Endothelial cell of umbilical vein (primary cell): ENCODE results near the gene USH2A. TPM values are rescaled to one million over a fixed set of nuclear protein-coding genes. Genes with fewer than 3 reads are reported as not detected.

Experiments used
- BruUV-seq: library from RNA; stranded (reverse); fragments of 400-500 nt; replicated peaks from 2 replicates; lab custom pipeline; 2021; lab: Mats Ljungman, UMichigan
- CTCF ChIA-PET: fragments of 300-600, 350-600 bp; sonication (Branson Sonifier 250); formaldehyde crosslinking; loops from one replicate; lab custom pipeline; 2021; ENCODE audit warnings: antibody characterized with exemption, inconsistent platforms; lab: Charles Lee
- POLR2A ChIA-PET: fragments of 300-600, 350-600 bp; sonication (Branson Sonifier 250); formaldehyde crosslinking; loops from one replicate; lab custom pipeline; 2021; ENCODE audit warnings: antibody characterized with exemption, inconsistent platforms; lab: Charles Lee
- DNase-seq: peaks from one replicate; pipeline ENCODE4 v3.0.0-alpha.2; 2011; ENCODE audit warnings: low read depth, low spot score
- FAIRE-seq: peaks from 2 replicates; lab custom pipeline; 2011; peaks lifted over from hg19 to GRCh38; lab: Jason Lieb, UNC
- H2AFZ ChIP-seq: 2 replicates; pipeline ENCODE4 v1.6.0; 2012; ENCODE audit warnings: low read depth, low read length, control low read depth, inconsistent platforms
- H3K27ac ChIP-seq: 2 replicates; pipeline ENCODE4 v1.5.1; 2011; ENCODE audit warnings: low read depth, mild to moderate bottlenecking, control low read depth, low read length, moderate library complexity; ENCODE audit not compliant: insufficient read depth
- H3K27me3 ChIP-seq, 2 experiments: 2 replicates each; pipeline versions ENCODE4 v1.6.0 to v1.6.1; 2011; ENCODE audit warnings: low read length in 2 of 2, mixed read lengths in 1 of 2; ENCODE audit not compliant: control insufficient read depth in 2 of 2, insufficient read depth in 2 of 2
- H3K36me3 ChIP-seq, 2 experiments: 2 replicates in 1 of 2; 3 replicates in 1 of 2; pipeline ENCODE4 v1.5.1; 2011; ENCODE audit warnings: low read length in 2 of 2, mild to moderate bottlenecking in 1 of 2, moderate library complexity in 1 of 2; ENCODE audit not compliant: control insufficient read depth in 2 of 2, insufficient read depth in 2 of 2; ENCODE audit errors: extremely low read depth in 1 of 2
- H3K4me1 ChIP-seq: 3 replicates; pipeline ENCODE4 v1.5.1; 2011; ENCODE audit warnings: mild to moderate bottlenecking, low read length; ENCODE audit not compliant: control insufficient read depth, insufficient read depth; ENCODE audit errors: extremely low read depth
- H3K4me2 ChIP-seq: 2 replicates; pipeline ENCODE4 v1.6.1; 2011; ENCODE audit warnings: low read length, control low read depth, mixed read lengths; ENCODE audit not compliant: insufficient read depth
- H3K4me3 ChIP-seq, 3 experiments: fragments of 200-600 bp in 1 of 3; sonication (generic), shearing (Covaris generic) in 1 of 3; replicated peaks in 1 of 3; 2 replicates each; pipeline ENCODE4 v1.5.1; 2011 to 2016; ENCODE audit warnings: control low read depth in 3 of 3, low read length in 3 of 3, mild to moderate bottlenecking in 2 of 3, inconsistent platforms in 1 of 3, low read depth in 1 of 3, moderate library complexity in 1 of 3; ENCODE audit not compliant: insufficient read depth in 1 of 3
- H3K79me2 ChIP-seq: 2 replicates; pipeline ENCODE4 v1.6.0; 2012; ENCODE audit warnings: low read length, inconsistent platforms; ENCODE audit not compliant: control insufficient read depth, insufficient read depth
- H3K9ac ChIP-seq: replicated peaks from 2 replicates; pipeline ENCODE3; 2011; ENCODE audit warnings: low read length, control low read depth; ENCODE audit not compliant: insufficient read depth; ENCODE audit errors: extremely low read depth
- H3K9me1 ChIP-seq: replicated peaks from 3 replicates; pipeline ENCODE4 v1.6.0; 2011; ENCODE audit warnings: mild to moderate bottlenecking, low read length; ENCODE audit not compliant: control insufficient read depth, insufficient read depth; ENCODE audit errors: extremely low read depth
- H3K9me3 ChIP-seq: replicated peaks from 2 replicates; pipeline ENCODE4 v1.5.1; 2012; ENCODE audit warnings: low read length, inconsistent platforms; ENCODE audit not compliant: control insufficient read depth, insufficient read depth
- H4K20me1 ChIP-seq: replicated peaks from 2 replicates; pipeline ENCODE3; 2011; ENCODE audit warnings: mild to moderate bottlenecking, low read length; ENCODE audit not compliant: control insufficient read depth, insufficient read depth; ENCODE audit errors: extremely low read depth
- EZH2 ChIP-seq: IDR thresholded peaks from 2 replicates; pipeline ENCODE4 v1.6.1; 2012; ENCODE audit warnings: borderline replicate concordance, low read depth, mild to moderate bottlenecking, moderate library complexity, low read length, inconsistent platforms; ENCODE audit not compliant: severe bottlenecking
- GATA2 ChIP-seq: IDR thresholded peaks from 2 replicates; pipeline ENCODE4 v1.7.0; 2011; ENCODE audit warnings: low read depth, mild to moderate bottlenecking, moderate library complexity, mixed read lengths, low read length; ENCODE audit not compliant: insufficient read length, insufficient read depth
- MYC ChIP-seq: IDR thresholded peaks from one replicate; pipeline ENCODE4 v1.6.1; 2011; ENCODE audit warnings: mild to moderate bottlenecking, low read depth, low read length
- POLR2A ChIP-seq: IDR thresholded peaks from 2 replicates; pipeline ENCODE4 v1.6.1; 2012; ENCODE audit warnings: low read depth, mild to moderate bottlenecking, control low read depth, low read length
- POLR2AphosphoS5 ChIP-seq: IDR thresholded peaks from 2 replicates; pipeline ENCODE4 v1.6.1; 2012; ENCODE audit warnings: low read depth, mild to moderate bottlenecking, control low read depth, low read length, moderate library complexity; ENCODE audit not compliant: insufficient read depth
- dilution Hi-C: fragments of 300-500 bp; cut with MboI; formaldehyde crosslinking; loops from one replicate; pipeline ENCODE4 v1.15.0; 2019; ENCODE audit warnings: low sequenced_read_pairs; ENCODE audit not compliant: extremely low pct_ligation_motif_present
- intact Hi-C: fragments of 100-400 bp; cut with micrococcal nuclease; formaldehyde crosslinking; loops from one replicate; pipeline ENCODE4 v1.10.0; 2022
- polyA plus RNA-seq, 4 experiments: library from polyadenylated mRNA; depleted of rRNA in 3 of 4; stranded (reverse) in 3 of 4; unstranded in 1 of 4; fragments of >200 nt; gene quantifications; 2 replicates each; pipeline versions ENCODE4 v1.2.1 to v1.2.3, GENCODE V29; 2011 to 2012; ENCODE audit warnings: missing spikeins in 1 of 4
- total RNA-seq: library from RNA; stranded (reverse); gene quantifications from 2 replicates; pipeline ENCODE4 v1.2.3, GENCODE V29; 2021
- TF ChIP-seq, protein P1 (sequence below), 2 donors: IDR thresholded peaks; 1 replicate in 1 of 2; 2 replicates in 1 of 2; pipeline ENCODE4 v1.5.1; 2011; ENCODE audit warnings: low read length in 2 of 2, mild to moderate bottlenecking in 2 of 2, moderate library complexity in 2 of 2, control low read depth in 1 of 2, inconsistent platforms in 1 of 2, low read depth in 1 of 2; ENCODE audit not compliant: insufficient read depth in 1 of 2; ENCODE audit errors: extremely low read depth in 1 of 2
- TF ChIP-seq, protein P2 (sequence below): IDR thresholded peaks from 2 replicates; pipeline ENCODE4 v1.6.1; 2011; ENCODE audit not compliant: insufficient read depth, insufficient read length

Gene USH2A
- total and polyA plus RNA-seq, 2 donors (not counting 3 experiments of a cell fraction or from before 2014, with no cell fraction given): not detected

- no TSS peak for BruUV-seq
- no peak overlapping the region for H2AFZ ChIP-seq
- H3K4me1 ChIP-seq: no peaks in the 10 kb centered on the region
- no peaks in the 10 kb centered on the region for H3K36me3 ChIP-seq
- intact Hi-C loops: no loop called here
- dilution Hi-C loops: no loop called here
- H3K9me3 ChIP-seq: no peaks in the 10 kb centered on the region
- ChIA-PET CTCF (no interaction called here), POLR2A (no interaction called here)
- H3K27ac ChIP-seq: no peak overlapping the region
- no peak overlapping the region for H3K4me3 ChIP-seq
- H3K79me2 ChIP-seq: no peaks in the 10 kb centered on the region
- no peaks in the 10 kb centered on the region for H3K27me3 ChIP-seq
- FAIRE-seq (no peak), DNase-seq (no peak)
- H3K9ac ChIP-seq: no peak overlapping the region
- H3K9me1 ChIP-seq: no peaks in the 10 kb centered on the region
- no peak for TF ChIP-seq POLR2AphosphoS5
- no peak for TF ChIP-seq GATA2
- TF ChIP-seq MYC: no peak
- no peak for TF ChIP-seq EZH2
- no peak for TF ChIP-seq POLR2A
- TF ChIP-seq, protein P1, sequence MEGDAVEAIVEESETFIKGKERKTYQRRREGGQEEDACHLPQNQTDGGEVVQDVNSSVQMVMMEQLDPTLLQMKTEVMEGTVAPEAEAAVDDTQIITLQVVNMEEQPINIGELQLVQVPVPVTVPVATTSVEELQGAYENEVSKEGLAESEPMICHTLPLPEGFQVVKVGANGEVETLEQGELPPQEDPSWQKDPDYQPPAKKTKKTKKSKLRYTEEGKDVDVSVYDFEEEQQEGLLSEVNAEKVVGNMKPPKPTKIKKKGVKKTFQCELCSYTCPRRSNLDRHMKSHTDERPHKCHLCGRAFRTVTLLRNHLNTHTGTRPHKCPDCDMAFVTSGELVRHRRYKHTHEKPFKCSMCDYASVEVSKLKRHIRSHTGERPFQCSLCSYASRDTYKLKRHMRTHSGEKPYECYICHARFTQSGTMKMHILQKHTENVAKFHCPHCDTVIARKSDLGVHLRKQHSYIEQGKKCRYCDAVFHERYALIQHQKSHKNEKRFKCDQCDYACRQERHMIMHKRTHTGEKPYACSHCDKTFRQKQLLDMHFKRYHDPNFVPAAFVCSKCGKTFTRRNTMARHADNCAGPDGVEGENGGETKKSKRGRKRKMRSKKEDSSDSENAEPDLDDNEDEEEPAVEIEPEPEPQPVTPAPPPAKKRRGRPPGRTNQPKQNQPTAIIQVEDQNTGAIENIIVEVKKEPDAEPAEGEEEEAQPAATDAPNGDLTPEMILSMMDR (IDR thresholded peaks at IDR 0.05; ENCODE audit: extremely low read depth in 1 of 2, insufficient read depth in 1 of 2, low read depth in 1 of 2, low read length in 2 of 2): no peak
- TF ChIP-seq, protein P2, sequence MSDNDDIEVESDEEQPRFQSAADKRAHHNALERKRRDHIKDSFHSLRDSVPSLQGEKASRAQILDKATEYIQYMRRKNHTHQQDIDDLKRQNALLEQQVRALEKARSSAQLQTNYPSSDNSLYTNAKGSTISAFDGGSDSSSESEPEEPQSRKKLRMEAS: no peak
- no peak overlapping the region for H3K4me2 ChIP-seq
- no peaks in the 10 kb centered on the region for H4K20me1 ChIP-seq
Observed at GRCh38 chr1:215883004-215883403, 540.2 kb downstream of the USH2A start.
